Activated CD8-positive, alpha-beta T cell treated with anti-CD3 and anti-CD28 coated beads for 36 hours (primary cell): ENCODE measurements around the gene NXNL1. TPM values are rescaled to one million over a fixed set of nuclear protein-coding genes. Genes with fewer than 3 reads are reported as not detected.

Experiments
- ATAC-seq: fragments of 200-7000 bp; cut with Tn5 transposase; one replicate; pipeline ENCODE4 v1.10.0; 2021; ENCODE audit warnings: mild to moderate bottlenecking, moderate library complexity
- CTCF ChIA-PET: fragments of 350-600 bp; sonication (Branson Sonifier 250); formaldehyde crosslinking; loops from one replicate; lab custom pipeline; 2021; ENCODE audit warnings: antibody characterized with exemption; lab: Charles Lee
- POLR2A ChIA-PET: fragments of 350-600 bp; sonication (Branson Sonifier 250); formaldehyde crosslinking; loops from one replicate; lab custom pipeline; 2021; ENCODE audit warnings: antibody characterized with exemption; lab: Charles Lee
- DNase-seq: peaks from one replicate; pipeline ENCODE4 v3.0.0-alpha.2; 2020
- H3K27ac Mint-ChIP-seq: one replicate; pipeline ENCODE4 v1.8.0; 2021; ENCODE audit warnings: mild to moderate bottlenecking, mixed read lengths
- H3K27me3 Mint-ChIP-seq: one replicate; pipeline ENCODE4 v1.8.0; 2021; ENCODE audit warnings: mixed read lengths
- H3K36me3 Mint-ChIP-seq: one replicate; pipeline ENCODE4 v1.8.0; 2021; ENCODE audit warnings: low read depth, mixed read lengths
- H3K4me1 Mint-ChIP-seq: one replicate; pipeline ENCODE4 v1.8.0; 2021; ENCODE audit warnings: low read depth, mixed read lengths
- H3K4me3 Mint-ChIP-seq: one replicate; pipeline ENCODE4 v1.8.0; 2021; ENCODE audit warnings: mild to moderate bottlenecking, moderate library complexity, mixed read lengths
- H3K9me3 Mint-ChIP-seq: one replicate; pipeline ENCODE4 v1.8.0; 2021; ENCODE audit warnings: mixed read lengths
- intact Hi-C: fragments of 100-400 bp; cut with micrococcal nuclease; formaldehyde crosslinking; loops from one replicate; pipeline ENCODE4 v1.10.0; 2022
- total RNA-seq, 2 experiments: library from RNA; stranded (reverse); gene quantifications; one replicate each; pipeline ENCODE4 v1.2.3, GENCODE V29; 2021
- TF ChIP-seq, protein P1 (sequence below): fragments of 200-600 bp; IDR thresholded peaks from one replicate; pipeline ENCODE4 v1.8.0; 2022; ENCODE audit warnings: antibody characterized with exemption, mild to moderate bottlenecking

The NXNL1 gene
- total RNA-seq, 2 experiments from 2014 or later: not detected

DNA sequence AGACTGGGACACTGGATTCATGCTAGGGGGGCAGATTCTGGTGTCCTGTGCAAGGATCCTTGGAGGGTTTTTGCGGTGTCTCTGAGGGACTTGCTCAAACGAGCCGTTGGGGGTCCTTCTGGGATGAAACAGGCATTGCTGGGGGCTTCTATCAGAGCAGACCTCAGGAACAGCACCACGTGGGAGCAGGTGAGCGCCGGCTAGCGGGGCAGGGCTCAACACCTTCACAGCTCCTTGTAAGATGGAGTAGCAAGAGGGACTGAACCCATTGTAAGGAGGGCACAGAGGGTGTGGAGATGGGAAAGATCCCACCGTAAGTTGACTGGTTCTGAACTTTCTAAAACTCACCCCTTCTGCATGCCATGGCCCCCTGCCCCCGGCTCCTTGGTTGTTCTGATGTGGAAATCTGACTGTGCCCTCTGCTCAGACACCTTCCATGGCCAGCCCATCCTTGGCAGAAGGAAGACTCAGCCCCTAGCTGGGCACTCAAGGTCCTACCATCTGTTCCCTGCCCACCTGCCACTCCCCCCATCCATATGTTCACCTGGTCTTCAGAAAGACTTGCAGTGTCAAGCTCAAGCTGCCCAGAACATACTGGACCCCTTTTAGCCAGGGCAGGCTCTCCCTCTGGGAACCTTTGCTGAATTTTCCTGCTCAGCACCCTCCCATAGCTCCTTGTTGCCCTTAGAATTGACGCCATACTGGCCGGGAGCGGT lies 10.8 kb upstream of the NXNL1 start:
- CTCF ChIA-PET: interaction anchor here (1.0 to 2.9 kb wide), 7 partner anchors 9 to 80 kb away, joined by 4 to 28 read pairs (median 4); partner anchors contain the start of gene TMEM221
- POLR2A ChIA-PET: interaction anchor here (0.5 to 1.4 kb wide), 6 partner anchors 9 to 180 kb away, joined by 3 to 4 read pairs (median 3); no protein-coding TSS in a partner anchor
- peak overlapping the region; percentile 92 for H3K4me3 Mint-ChIP-seq
- H3K4me1 Mint-ChIP-seq: peaks cover 27% of the 10 kb centered on the region
- no peaks in the 10 kb centered on the region for H3K36me3 Mint-ChIP-seq
- DNase-seq (no peak), ATAC-seq (no peak)
- intact Hi-C loops: no loop called here
- H3K9me3 Mint-ChIP-seq: no peaks in the 10 kb centered on the region
- TF ChIP-seq, protein P1, sequence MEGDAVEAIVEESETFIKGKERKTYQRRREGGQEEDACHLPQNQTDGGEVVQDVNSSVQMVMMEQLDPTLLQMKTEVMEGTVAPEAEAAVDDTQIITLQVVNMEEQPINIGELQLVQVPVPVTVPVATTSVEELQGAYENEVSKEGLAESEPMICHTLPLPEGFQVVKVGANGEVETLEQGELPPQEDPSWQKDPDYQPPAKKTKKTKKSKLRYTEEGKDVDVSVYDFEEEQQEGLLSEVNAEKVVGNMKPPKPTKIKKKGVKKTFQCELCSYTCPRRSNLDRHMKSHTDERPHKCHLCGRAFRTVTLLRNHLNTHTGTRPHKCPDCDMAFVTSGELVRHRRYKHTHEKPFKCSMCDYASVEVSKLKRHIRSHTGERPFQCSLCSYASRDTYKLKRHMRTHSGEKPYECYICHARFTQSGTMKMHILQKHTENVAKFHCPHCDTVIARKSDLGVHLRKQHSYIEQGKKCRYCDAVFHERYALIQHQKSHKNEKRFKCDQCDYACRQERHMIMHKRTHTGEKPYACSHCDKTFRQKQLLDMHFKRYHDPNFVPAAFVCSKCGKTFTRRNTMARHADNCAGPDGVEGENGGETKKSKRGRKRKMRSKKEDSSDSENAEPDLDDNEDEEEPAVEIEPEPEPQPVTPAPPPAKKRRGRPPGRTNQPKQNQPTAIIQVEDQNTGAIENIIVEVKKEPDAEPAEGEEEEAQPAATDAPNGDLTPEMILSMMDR: no peak
- no peaks in the 10 kb centered on the region for H3K27me3 Mint-ChIP-seq
- peak overlapping the region; percentile 1 for H3K27ac Mint-ChIP-seq

DNA sequence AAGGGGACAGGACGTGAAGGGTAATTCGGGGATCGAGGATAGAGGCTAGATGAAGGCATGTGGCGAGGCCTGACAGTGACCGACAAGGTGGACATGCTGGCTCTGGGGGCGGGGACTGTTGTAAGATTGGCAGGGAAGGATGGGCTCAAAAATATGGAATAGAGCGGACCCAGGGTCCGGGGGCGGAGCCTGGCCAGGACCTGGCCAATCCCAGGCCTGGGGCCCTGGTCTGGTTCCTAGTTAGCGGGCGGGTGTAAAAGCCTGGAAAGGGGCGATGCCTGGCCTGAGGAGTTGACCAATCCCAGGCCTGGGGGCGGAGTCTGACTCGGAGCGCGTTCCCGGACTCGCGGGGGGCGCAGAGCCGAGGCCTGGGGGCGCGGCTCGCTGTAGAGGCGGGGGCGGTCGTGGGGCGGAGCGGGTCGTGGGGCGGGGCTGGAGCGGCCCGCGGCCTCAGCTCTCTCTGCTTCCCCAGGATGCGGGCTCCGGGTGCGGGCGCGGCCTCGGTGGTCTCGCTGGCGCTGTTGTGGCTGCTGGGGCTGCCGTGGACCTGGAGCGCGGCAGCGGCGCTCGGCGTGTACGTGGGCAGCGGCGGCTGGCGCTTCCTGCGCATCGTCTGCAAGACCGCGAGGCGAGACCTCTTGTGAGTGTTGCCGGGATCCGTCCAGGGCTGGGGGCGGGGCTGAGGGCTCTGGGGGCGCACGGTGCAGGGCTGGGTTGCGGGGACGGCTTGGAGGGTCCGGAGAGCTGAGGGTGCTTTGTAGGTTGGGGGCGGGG lies 9.5 kb upstream of the NXNL1 start, which contains the start of gene SLC27A1:
Gene SLC27A1, plus strand, starts transcription at position 457 of the 774 bp plus-strand sequence. Its CDS starts 17 bp downstream, at position 474.
- peak; percentile 89 for ATAC-seq
- DNase-seq: peak; percentile 95
- Mint-ChIP-seq H3K9me3 (no peaks in the 10 kb centered on the region), H3K4me1 (peaks cover 31% of the 10 kb centered on the region), H3K36me3 (no peaks in the 10 kb centered on the region), H3K27me3 (no peaks in the 10 kb centered on the region), H3K27ac (peak within 1 kb of the TSS; percentile 94), H3K4me3 (peak within 1 kb of the TSS; percentile 92)
- CTCF ChIA-PET: interaction anchor here (1.0 to 1.7 kb wide), 4 partner anchors 22 to 78 kb away, joined by 4 to 5 read pairs (median 4); partner anchors contain the start of gene TMEM221
- TF ChIP-seq, protein P1: no peak
- POLR2A ChIA-PET: interaction anchor here (0.7 to 1.4 kb wide), 2 partner anchors 79 to 179 kb away, joined by 3 read pairs; no protein-coding TSS in a partner anchor
- intact Hi-C loops: no loop called here

DNA sequence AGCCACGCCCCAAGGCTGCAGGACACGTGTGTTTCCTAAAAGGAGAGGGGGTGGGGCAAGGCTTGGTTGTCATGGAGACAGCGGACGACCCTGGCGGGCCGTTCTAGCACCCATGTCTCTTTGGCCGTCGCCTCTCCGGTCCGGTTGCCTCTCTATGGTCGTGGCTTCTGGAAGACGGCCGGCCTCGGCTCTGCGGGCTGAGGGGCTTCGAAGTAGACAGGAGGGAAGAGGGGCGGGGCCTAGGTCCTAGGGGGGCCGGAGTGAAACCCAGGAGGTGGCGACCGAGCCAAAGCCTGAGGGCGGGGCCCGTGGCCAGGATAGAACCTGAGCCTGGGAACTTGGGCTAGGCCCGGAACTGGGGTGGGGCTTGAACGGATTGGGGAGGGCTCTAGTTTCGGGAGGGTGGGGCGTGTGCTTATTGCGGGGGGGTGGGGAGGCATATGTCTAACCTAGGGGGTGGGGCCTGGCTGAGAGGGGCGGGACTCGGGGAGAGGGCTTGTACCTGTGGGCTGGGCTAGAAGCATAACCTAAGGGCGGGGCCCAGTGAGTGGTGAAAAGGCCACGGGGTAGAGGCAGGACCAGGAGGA lies 8.8 kb upstream of the NXNL1 start:
- ATAC-seq: peak; percentile 86
- H3K9me3 Mint-ChIP-seq: no peaks in the 10 kb centered on the region
- POLR2A ChIA-PET: interaction anchor here (1.4 kb wide), 1 partner anchor 75 kb away, joined by 4 read pairs; no protein-coding TSS in a partner anchor

DNA sequence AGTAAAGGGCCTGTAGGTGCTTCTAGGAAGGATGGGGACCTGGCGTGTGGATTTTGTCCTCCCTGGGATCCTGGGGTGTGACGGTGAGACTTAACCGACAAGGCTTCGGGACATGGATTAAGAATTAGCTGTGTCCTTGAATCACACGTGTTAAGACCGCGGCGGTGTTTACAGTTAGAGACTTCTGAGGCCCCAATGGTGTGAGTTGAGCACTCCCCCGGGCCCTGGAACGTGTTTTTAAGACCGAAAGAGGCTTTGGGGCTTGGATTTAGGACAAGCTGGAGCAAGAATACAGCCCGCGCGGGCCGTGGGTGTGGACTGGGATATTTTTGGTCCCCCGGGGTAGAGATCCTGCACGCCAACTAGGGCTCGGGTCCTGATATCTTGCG lies 8.4 kb upstream of the NXNL1 start:
- Mint-ChIP-seq H3K9me3 (no peaks in the 10 kb centered on the region), H3K36me3 (no peaks in the 10 kb centered on the region), H3K4me1 (peaks cover 31% of the 10 kb centered on the region), H3K27ac (peak overlapping the region; percentile 94), H3K27me3 (no peaks in the 10 kb centered on the region), H3K4me3 (peak overlapping the region; percentile 92)
- TF ChIP-seq, protein P1: no peak
- intact Hi-C loops: no loop called here
- ATAC-seq: no peak
- ChIA-PET POLR2A (interaction anchor here (1.4 kb wide), 1 partner anchor 74 kb away, joined by 4 read pairs; no protein-coding TSS in a partner anchor), CTCF (interaction anchor here (0.8 to 6.0 kb wide), 3 partner anchors 27 to 106 kb away, joined by 3 to 32 read pairs (median 5); no protein-coding TSS in a partner anchor)
- DNase-seq: no peak

More for the DNA sequence above, 8.8 kb upstream of the NXNL1 start:
- CTCF ChIA-PET: interaction anchor here (1.3 to 6.0 kb wide), 4 partner anchors 21 to 28 kb away, joined by 4 to 32 read pairs (median 5); partner anchors contain the start of gene TMEM221
- Mint-ChIP-seq H3K27ac (peak overlapping the region; percentile 94), H3K27me3 (no peaks in the 10 kb centered on the region), H3K4me3 (peak overlapping the region; percentile 92), H3K36me3 (no peaks in the 10 kb centered on the region), H3K4me1 (peaks cover 31% of the 10 kb centered on the region)
- TF ChIP-seq, protein P1: no peak
- intact Hi-C loops: no loop called here
- peak; percentile 96 for DNase-seq
